ENCODE data around the gene MRPL22. TPM values are rescaled to one million over a fixed set of nuclear protein-coding genes. Genes with fewer than 3 reads are reported as not detected.

MRPL22 gene
- total RNA-seq, 4 donors from 2014 or later: 12.2 to 18.1 (median 14.3) TPM

- DNase-seq (ENCODE audit: low spot score in 2 of 2): no peak
- H3K9me3 ChIP-seq: no peaks in the 10 kb centered on the region
- WGBS, 2 donors: 81 to 82% methylated on average over 3 of the region's 3 CpGs
- H3K27me3 ChIP-seq: no peaks in the 10 kb centered on the region
- peaks cover 0 to 96% (median 9%) of the 10 kb centered on the region in 3 donors for H3K36me3 ChIP-seq
- H3K4me3 ChIP-seq: no peak overlapping the region
- H3K4me1 ChIP-seq: no peaks in the 10 kb centered on the region
- H3K27ac ChIP-seq: no peak overlapping the region
- TF ChIP-seq, protein P1, sequence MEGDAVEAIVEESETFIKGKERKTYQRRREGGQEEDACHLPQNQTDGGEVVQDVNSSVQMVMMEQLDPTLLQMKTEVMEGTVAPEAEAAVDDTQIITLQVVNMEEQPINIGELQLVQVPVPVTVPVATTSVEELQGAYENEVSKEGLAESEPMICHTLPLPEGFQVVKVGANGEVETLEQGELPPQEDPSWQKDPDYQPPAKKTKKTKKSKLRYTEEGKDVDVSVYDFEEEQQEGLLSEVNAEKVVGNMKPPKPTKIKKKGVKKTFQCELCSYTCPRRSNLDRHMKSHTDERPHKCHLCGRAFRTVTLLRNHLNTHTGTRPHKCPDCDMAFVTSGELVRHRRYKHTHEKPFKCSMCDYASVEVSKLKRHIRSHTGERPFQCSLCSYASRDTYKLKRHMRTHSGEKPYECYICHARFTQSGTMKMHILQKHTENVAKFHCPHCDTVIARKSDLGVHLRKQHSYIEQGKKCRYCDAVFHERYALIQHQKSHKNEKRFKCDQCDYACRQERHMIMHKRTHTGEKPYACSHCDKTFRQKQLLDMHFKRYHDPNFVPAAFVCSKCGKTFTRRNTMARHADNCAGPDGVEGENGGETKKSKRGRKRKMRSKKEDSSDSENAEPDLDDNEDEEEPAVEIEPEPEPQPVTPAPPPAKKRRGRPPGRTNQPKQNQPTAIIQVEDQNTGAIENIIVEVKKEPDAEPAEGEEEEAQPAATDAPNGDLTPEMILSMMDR (IDR thresholded peaks at IDR 0.05): no peak
- TF ChIP-seq EP300 (IDR thresholded peaks at IDR 0.05) (no peak), POLR2A (IDR thresholded peaks at IDR 0.05) (no peak)
Measured at GRCh38 chr5:154916874-154917273, 24.0 kb upstream of the MRPL22 start.

- no peaks in the 10 kb centered on the region for H3K9me3 ChIP-seq
- peaks cover 0 to 96% (median 10%) of the 10 kb centered on the region in 3 donors for H3K36me3 ChIP-seq
- H3K27me3 ChIP-seq: no peaks in the 10 kb centered on the region
- WGBS, 2 donors: 87% methylated on average over 4 of the region's 4 CpGs
- TF ChIP-seq, protein P1 (IDR thresholded peaks at IDR 0.05): no peak
- no peak for TF ChIP-seq POLR2A (IDR thresholded peaks at IDR 0.05)
- TF ChIP-seq EP300 (IDR thresholded peaks at IDR 0.05): no peak
- H3K27ac ChIP-seq: no peak overlapping the region
- no peak for DNase-seq (ENCODE audit: low spot score in 2 of 2)
- H3K4me1 ChIP-seq: no peaks in the 10 kb centered on the region
- H3K4me3 ChIP-seq: no peak overlapping the region
Measured at GRCh38 chr5:154917757-154918156, 23.1 kb upstream of the MRPL22 start.

GRCh38 chr5:154923441-154924430 is 17.1 kb upstream of the MRPL22 start:
- Histone ChIP-seq H3K27me3 (no peaks in the 10 kb centered on the region), H3K9me3 (no peaks in the 10 kb centered on the region), H3K36me3 (peaks cover 0 to 100% (median 17%) of the 10 kb centered on the region in 3 donors), H3K27ac (no peak overlapping the region), H3K4me1 (no peaks in the 10 kb centered on the region), H3K4me3 (no peak overlapping the region)
- no peak for DNase-seq (ENCODE audit: low spot score in 2 of 2)
- TF ChIP-seq POLR2A (IDR thresholded peaks at IDR 0.05) (no peak), EP300 (IDR thresholded peaks at IDR 0.05) (no peak)
- TF ChIP-seq, protein P1 (IDR thresholded peaks at IDR 0.05): no peak
- 89 to 91% methylated on average over 7 of the region's 7 CpGs for WGBS, 2 donors

DNA sequence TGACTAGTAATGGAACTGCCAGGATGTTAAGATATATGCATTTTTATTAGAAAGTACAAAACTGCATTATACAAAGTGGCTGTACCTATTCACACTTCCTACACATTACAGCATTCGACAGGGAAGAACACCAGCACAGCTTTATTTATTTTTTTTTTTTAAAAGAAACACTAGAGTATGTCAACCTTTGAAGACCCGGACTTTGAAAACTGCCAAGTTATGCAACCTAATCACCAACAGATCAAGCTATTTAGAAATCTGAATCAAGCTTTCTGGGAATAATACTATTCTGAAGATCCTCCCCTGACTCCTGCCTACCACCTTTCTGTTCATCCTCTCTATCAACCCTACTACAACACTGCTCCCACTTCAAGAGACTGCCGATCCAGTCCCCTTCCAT is 7.3 kb upstream of the MRPL22 start:
- H3K27ac ChIP-seq: no peak overlapping the region
- no peaks in the 10 kb centered on the region for H3K27me3 ChIP-seq
- DNase-seq (ENCODE audit: low spot score in 2 of 2): no peak
- H3K36me3 ChIP-seq: peaks cover 0 to 59% (median 18%) of the 10 kb centered on the region in 3 donors
- 84 to 87% methylated on average over 3 of the region's 3 CpGs for WGBS, 2 donors
- H3K9me3 ChIP-seq: no peaks in the 10 kb centered on the region
- peaks cover 0 to 20% (median 10%) of the 10 kb centered on the region in 4 donors for H3K4me1 ChIP-seq
- H3K4me3 ChIP-seq: no peak overlapping the region
- TF ChIP-seq, protein P1 (IDR thresholded peaks at IDR 0.05): no peak
- TF ChIP-seq POLR2A (IDR thresholded peaks at IDR 0.05) (no peak), EP300 (IDR thresholded peaks at IDR 0.05) (no peak)

DNA sequence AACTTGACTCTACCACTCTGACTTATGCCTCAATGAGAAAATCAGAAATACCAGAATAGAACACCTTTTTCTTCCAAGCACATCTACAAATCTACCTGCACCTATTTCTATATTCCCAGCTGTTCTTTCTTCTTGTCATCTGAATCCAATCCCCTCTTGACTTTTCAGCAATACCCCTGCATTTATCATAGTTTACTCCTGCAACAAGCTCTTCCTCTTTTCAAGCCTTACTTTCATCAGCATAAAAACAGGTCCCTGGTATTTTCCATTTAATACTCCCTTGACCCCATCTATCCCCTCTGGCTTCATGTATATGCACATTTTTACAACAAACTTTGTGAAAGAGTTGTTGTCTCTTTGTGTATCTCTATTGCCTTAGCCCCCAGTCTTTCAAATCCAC is 6.0 kb upstream of the MRPL22 start:
- peaks cover 0 to 20% (median 10%) of the 10 kb centered on the region in 4 donors for H3K4me1 ChIP-seq
- H3K9me3 ChIP-seq: no peaks in the 10 kb centered on the region
- no peak for DNase-seq (ENCODE audit: low spot score in 2 of 2)
- TF ChIP-seq, protein P1 (IDR thresholded peaks at IDR 0.05): no peak
- TF ChIP-seq EP300 (IDR thresholded peaks at IDR 0.05) (no peak), POLR2A (IDR thresholded peaks at IDR 0.05) (no peak)
- no peak overlapping the region for H3K27ac ChIP-seq
- no peaks in the 10 kb centered on the region for H3K27me3 ChIP-seq
- H3K36me3 ChIP-seq: peaks cover 0 to 47% (median 14%) of the 10 kb centered on the region in 3 donors
- no peak overlapping the region for H3K4me3 ChIP-seq

Measured in tibial nerve (tissue), 4 donors.